Measurements from ENCODE around the gene UBE2S.

The UBE2S gene

GRCh38 chr19:55362990-55363716 lies 44.4 kb downstream of the UBE2S start, which contains the start of gene GARIN5B:
TSS of gene GARIN5B (minus strand) at chr19:55363260. CDS start at chr19:55363066, 194 bp downstream.
- no peak for DNase-seq

DNA sequence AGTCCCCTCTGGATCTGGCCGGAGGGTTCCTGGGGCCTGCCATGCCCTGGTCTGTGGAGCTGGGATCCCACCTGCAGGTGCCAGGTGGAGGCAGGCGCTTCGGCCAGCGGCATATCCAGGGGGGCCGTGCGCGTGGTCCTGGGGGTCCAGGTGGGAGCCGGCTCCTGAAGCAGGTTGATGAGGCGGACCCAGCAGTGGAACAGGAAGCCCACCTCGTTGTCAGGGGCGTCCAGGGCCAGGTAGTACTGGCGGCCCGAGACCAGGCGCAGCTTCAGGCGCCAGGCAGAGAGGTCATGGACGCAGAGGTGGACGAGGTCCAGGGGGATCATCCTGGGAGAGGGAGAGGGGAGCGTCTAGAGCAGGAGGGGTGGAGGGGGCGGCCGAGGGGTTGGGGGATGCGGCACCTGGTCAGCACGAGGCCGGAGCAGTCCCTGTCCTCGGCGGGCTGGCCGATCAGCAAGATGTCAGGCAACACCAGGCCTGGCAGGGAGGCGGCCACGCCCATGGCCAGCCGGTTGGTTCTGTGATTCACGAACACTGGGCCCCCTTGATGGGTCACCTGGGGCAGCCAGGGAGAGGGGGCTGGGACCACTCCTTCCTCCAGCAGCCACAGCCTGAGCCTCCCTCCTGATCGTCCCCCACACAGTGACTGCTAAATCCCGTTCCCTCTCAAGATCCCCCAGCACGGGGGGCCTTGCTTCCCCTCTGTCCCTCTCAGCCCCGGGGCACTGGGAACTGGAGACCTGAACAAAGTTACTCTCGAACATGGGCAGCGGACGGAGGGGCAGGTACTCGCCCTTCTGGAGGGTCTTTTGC lies 45.2 kb downstream of the UBE2S start:
- peak; percentile 42 for DNase-seq

GRCh38 chr19:55360902-55361301 lies 46.7 kb downstream of the UBE2S start:
- no peak for DNase-seq

- DNase-seq, result no peak
Measured at GRCh38 chr19:55358943-55359908, 48.4 kb downstream of the UBE2S start.

GRCh38 chr19:55358493-55358892 lies 49.1 kb downstream of the UBE2S start:
- DNase-seq, result no peak

GRCh38 chr19:55355213-55355821 lies 52.3 kb downstream of the UBE2S start:
- no peak for DNase-seq

DNA sequence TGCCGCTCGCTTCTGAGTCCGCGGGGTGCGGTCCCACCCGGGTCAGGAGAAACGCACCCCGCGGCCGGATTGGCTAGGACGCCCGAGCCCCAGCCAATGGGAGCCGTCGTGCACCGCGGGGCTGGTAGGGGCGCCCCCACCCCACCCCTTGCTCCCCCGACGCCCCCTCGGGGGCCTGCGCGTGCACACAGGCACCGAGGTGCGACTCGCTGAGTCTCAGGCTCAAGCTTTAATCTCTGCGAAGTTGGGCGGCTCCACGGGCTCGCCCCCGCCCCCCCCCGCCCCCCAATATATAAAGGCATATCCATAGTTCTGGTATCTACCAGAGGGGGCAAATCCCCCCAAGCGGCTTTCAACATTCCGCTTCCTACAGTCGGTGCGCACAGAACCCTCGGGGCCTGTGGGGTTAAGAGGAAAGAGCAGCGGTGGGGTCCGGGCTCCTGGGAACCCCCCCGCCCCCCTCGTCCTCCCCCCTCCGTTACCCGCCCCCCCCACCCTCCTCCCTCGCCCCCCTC lies 52.8 kb downstream of the UBE2S start, which contains the start of gene COX6B2:
Gene COX6B2, minus strand, starts transcription at position 22 of the 515 bp plus-strand sequence. CDS start 198 bp downstream, outside the sequence.
- no peak for DNase-seq

DNA sequence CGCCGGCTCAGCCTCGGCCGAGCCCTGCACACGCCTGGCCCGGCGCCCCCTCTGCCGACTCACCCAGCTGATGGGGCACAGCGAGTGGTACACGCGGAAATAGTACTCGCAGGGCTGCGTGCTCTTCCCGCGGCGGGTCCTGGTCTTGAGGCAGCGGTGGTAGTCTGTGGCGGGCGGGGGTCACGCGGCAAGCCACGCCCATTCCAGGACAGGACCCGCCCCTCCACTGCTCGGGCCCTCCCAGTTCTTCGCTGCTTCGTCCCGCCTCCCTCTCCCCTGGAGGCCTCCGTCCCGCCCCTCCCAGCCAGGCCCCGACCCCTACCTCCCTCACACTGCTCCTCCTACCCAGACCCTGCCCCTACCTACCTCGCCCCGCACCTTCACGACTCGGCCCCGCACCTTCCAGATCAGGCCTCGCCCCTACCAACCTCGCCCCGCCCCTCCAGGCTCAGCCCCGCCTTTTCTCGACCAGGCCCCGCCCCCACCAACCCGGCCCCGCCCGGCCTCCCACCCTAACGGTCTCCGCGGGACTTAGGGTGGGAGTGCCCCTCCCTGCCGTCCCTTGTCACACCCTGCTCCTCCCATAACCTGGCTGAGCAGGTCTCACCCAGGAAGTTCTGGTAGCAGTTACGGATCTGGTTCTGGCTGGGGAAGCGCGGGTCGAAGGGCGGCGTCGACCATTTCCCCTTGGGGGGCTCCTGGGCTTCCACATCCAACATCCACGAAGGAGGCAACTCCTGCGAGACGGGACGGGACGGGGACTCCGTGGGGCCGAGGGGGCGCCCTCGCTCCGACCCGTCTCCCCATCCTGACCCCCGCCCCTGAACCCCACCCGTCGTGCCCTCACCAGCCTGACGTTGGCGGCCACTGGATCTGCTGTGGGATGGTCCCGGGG lies 53.5 kb downstream of the UBE2S start:
- DNase-seq, result peak; percentile 79

GRCh38 chr19:55353356-55353802 lies 54.2 kb downstream of the UBE2S start:
- DNase-seq, result no peak

- no peak for DNase-seq
Measured at GRCh38 chr19:55352549-55353145, 54.9 kb downstream of the UBE2S start.

DNA sequence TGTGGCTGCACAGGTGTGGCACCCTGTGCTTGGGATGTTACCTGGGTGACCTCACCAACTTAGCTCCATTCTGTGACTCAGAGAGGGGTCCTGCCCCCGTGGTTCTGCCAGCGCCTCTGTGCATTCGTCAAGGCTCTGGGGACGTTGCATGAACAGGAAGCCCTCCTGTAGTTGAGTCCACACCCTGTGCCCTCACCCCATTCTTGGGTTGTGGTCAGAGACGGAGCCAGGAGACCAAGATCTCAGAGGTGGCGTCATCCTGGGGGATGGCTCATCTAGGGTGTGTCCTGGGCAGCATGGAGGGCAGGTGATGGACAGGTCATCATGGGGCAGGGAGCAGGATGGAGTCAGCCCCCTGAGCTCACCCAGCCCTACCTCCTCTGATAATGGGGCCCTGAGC lies 55.5 kb downstream of the UBE2S start:
- DNase-seq, result no peak

DNA sequence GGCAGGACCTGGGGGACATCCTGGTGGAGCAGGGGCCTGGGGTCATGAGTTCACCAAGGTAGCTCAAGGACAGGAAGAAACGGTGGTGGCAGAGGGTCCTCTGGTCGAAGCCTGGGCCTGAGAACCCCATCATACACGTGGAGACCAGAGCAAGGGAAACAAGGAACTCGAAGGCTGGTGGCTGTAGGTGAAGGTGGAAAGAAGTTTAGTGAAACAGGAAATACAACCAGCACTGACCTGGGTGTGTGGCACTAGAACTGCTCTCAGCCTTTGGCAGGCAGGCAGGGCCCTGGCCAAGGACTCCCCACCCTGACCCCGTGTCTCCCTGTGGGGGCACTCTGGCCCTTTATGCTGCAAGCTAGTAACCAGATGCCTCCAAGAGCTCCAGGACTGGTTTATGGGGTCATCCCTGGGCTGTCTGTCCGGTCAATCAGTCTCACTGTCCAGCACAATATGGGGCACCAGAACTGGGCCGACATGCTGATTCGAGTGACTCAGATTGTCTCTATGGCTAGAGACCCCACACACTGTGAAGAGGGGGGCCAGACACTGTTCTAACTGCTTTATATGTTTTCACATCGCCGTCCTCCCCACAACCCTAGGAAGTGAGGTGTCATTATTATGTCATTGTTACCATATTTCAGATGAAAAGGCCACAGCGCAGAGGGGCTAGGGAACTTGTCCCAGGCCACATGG lies 56.8 kb downstream of the UBE2S start:
- no peak for DNase-seq
